GM12878 (cell line): ENCODE measurements around the gene CORO7. TPM values are rescaled to one million over a fixed set of nuclear protein-coding genes. Genes with fewer than 3 reads are reported as not detected.

ENCODE experiments used
- ATAC-seq: fragments of 200-7000 bp; cut with Tn5 transposase; 3 replicates; pipeline ENCODE4 v1.9.1; 2020; ENCODE audit warnings: mild to moderate bottlenecking, moderate library complexity
- BruUV-seq: library from RNA; stranded (reverse); fragments of 400-500 nt; replicated peaks from 2 replicates; lab custom pipeline; 2021; lab: Mats Ljungman, UMichigan
- CTCF ChIA-PET: fragments of 300-600 bp; sonication (Branson Sonifier 250); formaldehyde crosslinking; extraction: SDS; loops from one replicate; lab custom pipeline; 2021; ENCODE audit warnings: inconsistent platforms; lab: Yijun Ruan, JAX
- POLR2A ChIA-PET: fragments of 350-600 bp; formaldehyde crosslinking; extraction: SDS; loops from one replicate; lab custom pipeline; 2021; ENCODE audit warnings: inconsistent platforms; lab: Charles Lee
- RAD21 ChIA-PET: fragments of 300-600 bp; sonication (Branson Sonifier 250); formaldehyde crosslinking; loops from one replicate; lab custom pipeline; 2023; ENCODE audit warnings: antibody characterized with exemption; ENCODE audit not compliant: unreplicated experiment; lab: Charles Lee
- SMC1A ChIA-PET: fragments of 300-600 bp; sonication (Branson Sonifier 250); formaldehyde crosslinking; loops from one replicate; lab custom pipeline; 2023; ENCODE audit not compliant: unreplicated experiment, uncharacterized antibody; lab: Charles Lee
- DNase-seq: peaks from one replicate; pipeline ENCODE4 v3.0.0-alpha.2; 2011; ENCODE audit warnings: low read depth, low spot score
- FAIRE-seq: peaks from 3 replicates; lab custom pipeline; 2011; peaks lifted over from hg19 to GRCh38; lab: Jason Lieb, UNC
- H2AFZ ChIP-seq: 2 replicates; pipeline ENCODE4 v1.6.0; 2011; ENCODE audit warnings: low read depth, low read length, control low read depth; ENCODE audit not compliant: control insufficient read depth
- H3K27ac ChIP-seq: 2 replicates; pipeline ENCODE4 v1.5.1; 2011; ENCODE audit warnings: control low read depth; ENCODE audit not compliant: control insufficient read depth, insufficient read depth
- H3K27me3 ChIP-seq, 2 experiments: replicated peaks in 1 of 2; 2 replicates each; pipeline versions ENCODE4 v1.6.0 to v1.6.1; 2011; ENCODE audit warnings: low read length in 1 of 2; ENCODE audit not compliant: control insufficient read depth in 2 of 2, insufficient read depth in 2 of 2
- H3K36me3 ChIP-seq, 2 experiments: 2 replicates each; pipeline ENCODE4 v1.5.1; 2011; ENCODE audit warnings: low read length in 1 of 2; ENCODE audit not compliant: control insufficient read depth in 2 of 2, insufficient read depth in 2 of 2
- H3K4me1 ChIP-seq: 2 replicates; pipeline ENCODE4 v1.6.1; 2011; ENCODE audit warnings: mild to moderate bottlenecking, low read length, moderate library complexity, mixed read lengths; ENCODE audit not compliant: control insufficient read depth, insufficient read depth
- H3K4me2 ChIP-seq: 2 replicates; pipeline ENCODE4 v1.6.0; 2011; ENCODE audit warnings: control low read depth; ENCODE audit not compliant: control insufficient read depth, insufficient read depth
- H3K4me3 ChIP-seq: fragments of 200-600 bp; sonication (generic); 2 replicates; pipeline ENCODE4 v1.5.1; 2016
- H3K79me2 ChIP-seq: 2 replicates; pipeline ENCODE4 v1.6.0; 2011; ENCODE audit warnings: low read length; ENCODE audit not compliant: control insufficient read depth, insufficient read depth
- H3K9ac ChIP-seq: 2 replicates; pipeline ENCODE4 v1.8.0; 2011; ENCODE audit warnings: low read length, control low read depth, mixed read lengths; ENCODE audit not compliant: control insufficient read depth, insufficient read depth
- H3K9me3 ChIP-seq: replicated peaks from 3 replicates; pipeline ENCODE4 v1.5.1; 2011; ENCODE audit warnings: mild to moderate bottlenecking, low read length; ENCODE audit not compliant: control insufficient read depth, insufficient read depth
- H4K20me1 ChIP-seq: 2 replicates; pipeline ENCODE4 v1.6.0; 2011; ENCODE audit not compliant: control insufficient read depth, insufficient read depth
- PRDM15 ChIP-seq: fragments of 450-650 bp; formaldehyde crosslinking; IDR thresholded peaks from 2 replicates; pipeline ENCODE4 v1.4.0; 2020; ENCODE audit warnings: mild to moderate bottlenecking, moderate library complexity
- SMAD1 ChIP-seq: fragments of 450-650 bp; IDR thresholded peaks from 2 replicates; pipeline ENCODE4 v1.6.1; 2018; ENCODE audit warnings: mild to moderate bottlenecking, low read depth; ENCODE audit not compliant: partially characterized antibody
- USF1 ChIP-seq: IDR thresholded peaks from 2 replicates; pipeline ENCODE4 v1.6.1; 2011; ENCODE audit warnings: borderline replicate concordance, low read depth, mild to moderate bottlenecking, moderate library complexity, mixed read lengths, low read length; ENCODE audit not compliant: insufficient read depth; ENCODE audit errors: extremely low read length
- ZNF622 ChIP-seq: fragments of 450-650 bp; IDR thresholded peaks from 2 replicates; pipeline ENCODE4 v1.6.1; 2017; ENCODE audit warnings: mild to moderate bottlenecking, inconsistent platforms
- WGBS: methylation state at CpG from one replicate; pipeline ENCODE4 v1.1.6; 2016; ENCODE audit warnings: low lambda C conversion rate; ENCODE audit not compliant: insufficient replicate concordance, insufficient coverage; ENCODE audit errors: missing lambda C conversion rate; 5-methylcytosine and 5-hydroxymethylcytosine counted together
- in situ Hi-C: fragments of 300-500 bp; cut with MboI; formaldehyde crosslinking; loops from 9 replicates; pipeline ENCODE4 v1.14.3; 2018; ENCODE audit warnings: mixed read lengths
- intact Hi-C: fragments of 100-400 bp; cut with micrococcal nuclease; formaldehyde crosslinking; loops from one replicate; pipeline ENCODE4 v1.14.2; 2022; ENCODE audit not compliant: unreplicated experiment
- polyA plus RNA-seq, 11 experiments: library from polyadenylated mRNA; depleted of rRNA in 4 of 11; unstranded in 6 of 11; stranded (reverse) in 5 of 11; fragments of >200 nt; fragmentation: Nextera tagmentation in 4 of 11; fragmentation: Illumina TruSeq in 1 of 11; extraction: Ambion mirVana in 4 of 11; extraction: Trizol in 1 of 11; gene quantifications; 1 replicate in 1 of 11; 2 replicates in 10 of 11; pipeline versions ENCODE4 v1.2.1 to v1.2.3, GENCODE V29; 2011 to 2016; ENCODE audit warnings: inconsistent platforms in 2 of 11, missing spikeins in 2 of 11, low read depth in 1 of 11
- total RNA-seq, 4 experiments: library from RNA; depleted of rRNA in 3 of 4; stranded (reverse); fragments of >200 nt in 3 of 4; fragmentation: Illumina TruSeq in 1 of 4; extraction: Trizol in 1 of 4; gene quantifications; 2 replicates each; pipeline versions ENCODE4 v1.2.1 to v1.2.3, GENCODE V29; 2013 to 2021

CORO7 gene
- total and polyA plus RNA-seq, 10 of the 15 experiments (the other 5 are each of a cell fraction or from before 2014, with no cell fraction given), result 0.64 to 89.2 (median 43.7) TPM

GRCh38 chr16:4341250-4341649 is 75.1 kb downstream of the CORO7 start:
- H3K4me3 ChIP-seq, result no peak overlapping the region
- in situ Hi-C loops (no loop called here), intact Hi-C loops (no loop called here)
- peaks cover 6% of the 10 kb centered on the region; the same call in 1 of the 2 replicates for H4K20me1 ChIP-seq
- ChIA-PET SMC1A (interaction anchor here (1.4 kb wide), 1 partner anchor 52 kb away, joined by 3 read pairs; no protein-coding TSS in a partner anchor), RAD21 (no interaction called here), POLR2A (no interaction called here), CTCF (interaction anchor here (0.8 to 1.6 kb wide), 3 partner anchors 9 to 61 kb away, joined by 3 to 5 read pairs (median 4); no protein-coding TSS in a partner anchor)
- no peaks in the 10 kb centered on the region for H3K9me3 ChIP-seq
- 97% methylated on average over 13 of the region's 13 CpGs for WGBS
- H3K79me2 ChIP-seq, result peaks cover 5% of the 10 kb centered on the region
- ATAC-seq (no peak), DNase-seq (no peak), FAIRE-seq (no peak)
- no TSS peak for BruUV-seq
- H3K36me3 ChIP-seq, result peaks cover 0 to 19% of the 10 kb centered on the region in 2 experiments
- no peak overlapping the region for H3K9ac ChIP-seq
- no peak overlapping the region for H3K4me2 ChIP-seq
- H3K27me3 ChIP-seq, result no peaks in the 10 kb centered on the region
- TF ChIP-seq SMAD1 (no peak), USF1 (no peak)
- no peak overlapping the region for H2AFZ ChIP-seq
- H3K27ac ChIP-seq, result no peak overlapping the region
- no peaks in the 10 kb centered on the region for H3K4me1 ChIP-seq

GRCh38 chr16:4340443-4340842 is 76.0 kb downstream of the CORO7 start:
- H3K4me3 ChIP-seq, result no peak overlapping the region
- ChIA-PET POLR2A (no interaction called here), CTCF (interaction anchor here (1.1 to 1.6 kb wide), 3 partner anchors 9 to 62 kb away, joined by 4 to 5 read pairs (median 4); no protein-coding TSS in a partner anchor), RAD21 (no interaction called here), SMC1A (interaction anchor here (1.1 kb wide), 1 partner anchor 10 kb away, joined by 3 read pairs; no protein-coding TSS in a partner anchor)
- in situ Hi-C loops, result no loop called here
- H3K79me2 ChIP-seq, result peaks cover 5% of the 10 kb centered on the region
- no peak overlapping the region for H3K4me2 ChIP-seq
- no peak overlapping the region for H3K9ac ChIP-seq
- no peak for TF ChIP-seq ZNF622
- no peak for TF ChIP-seq PRDM15 (CRISPR knock-in tag)
- H3K9me3 ChIP-seq, result no peaks in the 10 kb centered on the region
- no peak overlapping the region for H3K27ac ChIP-seq
- WGBS, result 88% methylated on average over 6 of the region's 6 CpGs
- DNase-seq (no peak), FAIRE-seq (no peak), ATAC-seq (no peak)
- no peaks in the 10 kb centered on the region for H3K4me1 ChIP-seq
- no TSS peak for BruUV-seq
- H2AFZ ChIP-seq, result no peak overlapping the region
- no peaks in the 10 kb centered on the region for H3K27me3 ChIP-seq
- intact Hi-C loops, result no loop called here
- 0 out of 2 replicates have a peak, but pooled peaks cover 6% of the 10 kb centered on the region for H4K20me1 ChIP-seq
- H3K36me3 ChIP-seq, result peaks cover 0 to 19% of the 10 kb centered on the region in 2 experiments; a peak in 3 of 4 replicates
